GM12878 (cell line): ENCODE results near the gene LVRN. TPM values are rescaled to one million over a fixed set of nuclear protein-coding genes. Genes with fewer than 3 reads are reported as not detected.

ENCODE experiments used
- ATAC-seq: fragments of 200-7000 bp; cut with Tn5 transposase; 3 replicates; pipeline ENCODE4 v1.9.1; 2020; ENCODE audit warnings: mild to moderate bottlenecking, moderate library complexity
- BruUV-seq: library from RNA; stranded (reverse); fragments of 400-500 nt; replicated peaks from 2 replicates; lab custom pipeline; 2021; lab: Mats Ljungman, UMichigan
- CTCF ChIA-PET: fragments of 300-600 bp; sonication (Branson Sonifier 250); formaldehyde crosslinking; extraction: SDS; loops from one replicate; lab custom pipeline; 2021; ENCODE audit warnings: inconsistent platforms; lab: Yijun Ruan, JAX
- POLR2A ChIA-PET: fragments of 350-600 bp; formaldehyde crosslinking; extraction: SDS; loops from one replicate; lab custom pipeline; 2021; ENCODE audit warnings: inconsistent platforms; lab: Charles Lee
- RAD21 ChIA-PET: fragments of 300-600 bp; sonication (Branson Sonifier 250); formaldehyde crosslinking; loops from one replicate; lab custom pipeline; 2023; ENCODE audit warnings: antibody characterized with exemption; ENCODE audit not compliant: unreplicated experiment; lab: Charles Lee
- SMC1A ChIA-PET: fragments of 300-600 bp; sonication (Branson Sonifier 250); formaldehyde crosslinking; loops from one replicate; lab custom pipeline; 2023; ENCODE audit not compliant: unreplicated experiment, uncharacterized antibody; lab: Charles Lee
- DNase-seq: peaks from one replicate; pipeline ENCODE4 v3.0.0-alpha.2; 2011; ENCODE audit warnings: low read depth, low spot score
- FAIRE-seq: peaks from 3 replicates; lab custom pipeline; 2011; peaks lifted over from hg19 to GRCh38; lab: Jason Lieb, UNC
- H2AFZ ChIP-seq: 2 replicates; pipeline ENCODE4 v1.6.0; 2011; ENCODE audit warnings: low read depth, low read length, control low read depth; ENCODE audit not compliant: control insufficient read depth
- H3K27ac ChIP-seq: 2 replicates; pipeline ENCODE4 v1.5.1; 2011; ENCODE audit warnings: control low read depth; ENCODE audit not compliant: control insufficient read depth, insufficient read depth
- H3K27me3 ChIP-seq, 2 experiments: replicated peaks in 1 of 2; 2 replicates each; pipeline versions ENCODE4 v1.6.0 to v1.6.1; 2011; ENCODE audit warnings: low read length in 1 of 2; ENCODE audit not compliant: control insufficient read depth in 2 of 2, insufficient read depth in 2 of 2
- H3K36me3 ChIP-seq, 2 experiments: 2 replicates each; pipeline ENCODE4 v1.5.1; 2011; ENCODE audit warnings: low read length in 1 of 2; ENCODE audit not compliant: control insufficient read depth in 2 of 2, insufficient read depth in 2 of 2
- H3K4me1 ChIP-seq: 2 replicates; pipeline ENCODE4 v1.6.1; 2011; ENCODE audit warnings: mild to moderate bottlenecking, low read length, moderate library complexity, mixed read lengths; ENCODE audit not compliant: control insufficient read depth, insufficient read depth
- H3K4me2 ChIP-seq: 2 replicates; pipeline ENCODE4 v1.6.0; 2011; ENCODE audit warnings: control low read depth; ENCODE audit not compliant: control insufficient read depth, insufficient read depth
- H3K4me3 ChIP-seq: fragments of 200-600 bp; sonication (generic); 2 replicates; pipeline ENCODE4 v1.5.1; 2016
- H3K79me2 ChIP-seq: 2 replicates; pipeline ENCODE4 v1.6.0; 2011; ENCODE audit warnings: low read length; ENCODE audit not compliant: control insufficient read depth, insufficient read depth
- H3K9ac ChIP-seq: 2 replicates; pipeline ENCODE4 v1.8.0; 2011; ENCODE audit warnings: low read length, control low read depth, mixed read lengths; ENCODE audit not compliant: control insufficient read depth, insufficient read depth
- H3K9me3 ChIP-seq: replicated peaks from 3 replicates; pipeline ENCODE4 v1.5.1; 2011; ENCODE audit warnings: mild to moderate bottlenecking, low read length; ENCODE audit not compliant: control insufficient read depth, insufficient read depth
- H4K20me1 ChIP-seq: 2 replicates; pipeline ENCODE4 v1.6.0; 2011; ENCODE audit not compliant: control insufficient read depth, insufficient read depth
- BACH1 ChIP-seq: fragments of 450-650 bp; IDR thresholded peaks from 2 replicates; pipeline ENCODE4 v1.6.1; 2017; ENCODE audit warnings: mild to moderate bottlenecking, borderline replicate concordance
- CHD1 ChIP-seq: IDR thresholded peaks from 2 replicates; pipeline ENCODE4 v1.6.1; 2012; ENCODE audit warnings: low read depth, low read length, improper control_type of control experiment
- EGR1 ChIP-seq, 2 experiments: IDR thresholded peaks; 1 replicate in 1 of 2; 2 replicates in 1 of 2; pipeline ENCODE4 v1.6.1; 2011 to 2012; ENCODE audit warnings: low read depth in 2 of 2, low read length in 2 of 2, borderline replicate concordance in 1 of 2, mild to moderate bottlenecking in 1 of 2, moderate library complexity in 1 of 2
- IRF4 ChIP-seq: IDR thresholded peaks from 2 replicates; pipeline ENCODE4 v1.6.1; 2011; ENCODE audit warnings: low read depth, low read length
- KAT2A ChIP-seq: conservative IDR thresholded peaks from 2 replicates; pipeline ENCODE4 v1.6.1; 2011; ENCODE audit warnings: low read depth, low read length; ENCODE audit not compliant: control insufficient read depth
- MTA3 ChIP-seq: IDR thresholded peaks from 2 replicates; pipeline ENCODE4 v1.6.1; 2012; ENCODE audit warnings: low read length, inconsistent platforms, borderline replicate concordance
- NBN ChIP-seq: fragments of 450-650 bp; IDR thresholded peaks from 2 replicates; pipeline ENCODE4 v1.6.1; 2016
- NR2C2 ChIP-seq: IDR thresholded peaks from 2 replicates; pipeline ENCODE4 v1.6.1; 2011; ENCODE audit warnings: borderline replicate concordance, low read depth; ENCODE audit not compliant: control insufficient read depth, insufficient read length
- POU2F2 ChIP-seq: IDR thresholded peaks from 3 replicates; pipeline ENCODE4 v1.6.1; 2011; ENCODE audit warnings: low read depth, mild to moderate bottlenecking, low read length, borderline replicate concordance
- SUPT20H ChIP-seq: IDR thresholded peaks from 2 replicates; pipeline ENCODE4 v1.6.1; 2011; ENCODE audit warnings: low read depth, mild to moderate bottlenecking, low read length, moderate library complexity, borderline replicate concordance; ENCODE audit not compliant: control insufficient read depth
- TARDBP ChIP-seq: IDR thresholded peaks from 2 replicates; pipeline ENCODE4 v1.6.1; 2016; ENCODE audit warnings: borderline replicate concordance
- ZNF217 ChIP-seq: fragments of 450-650 bp; IDR thresholded peaks from 2 replicates; pipeline ENCODE4 v1.6.1; 2017; ENCODE audit warnings: antibody characterized with exemption, mild to moderate bottlenecking
- WGBS: methylation state at CpG from one replicate; pipeline ENCODE4 v1.1.6; 2016; ENCODE audit warnings: low lambda C conversion rate; ENCODE audit not compliant: insufficient replicate concordance, insufficient coverage; ENCODE audit errors: missing lambda C conversion rate; 5-methylcytosine and 5-hydroxymethylcytosine counted together
- in situ Hi-C: fragments of 300-500 bp; cut with MboI; formaldehyde crosslinking; loops from 9 replicates; pipeline ENCODE4 v1.14.3; 2018; ENCODE audit warnings: mixed read lengths
- intact Hi-C: fragments of 100-400 bp; cut with micrococcal nuclease; formaldehyde crosslinking; loops from one replicate; pipeline ENCODE4 v1.14.2; 2022; ENCODE audit not compliant: unreplicated experiment
- polyA plus RNA-seq, 11 experiments: library from polyadenylated mRNA; depleted of rRNA in 4 of 11; unstranded in 6 of 11; stranded (reverse) in 5 of 11; fragments of >200 nt; fragmentation: Nextera tagmentation in 4 of 11; fragmentation: Illumina TruSeq in 1 of 11; extraction: Ambion mirVana in 4 of 11; extraction: Trizol in 1 of 11; gene quantifications; 1 replicate in 1 of 11; 2 replicates in 10 of 11; pipeline versions ENCODE4 v1.2.1 to v1.2.3, GENCODE V29; 2011 to 2016; ENCODE audit warnings: inconsistent platforms in 2 of 11, missing spikeins in 2 of 11, low read depth in 1 of 11
- total RNA-seq, 4 experiments: library from RNA; depleted of rRNA in 3 of 4; stranded (reverse); fragments of >200 nt in 3 of 4; fragmentation: Illumina TruSeq in 1 of 4; extraction: Trizol in 1 of 4; gene quantifications; 2 replicates each; pipeline versions ENCODE4 v1.2.1 to v1.2.3, GENCODE V29; 2013 to 2021
- TF ChIP-seq, protein P1 (sequence below): fragments of 450-650 bp; IDR thresholded peaks from 2 replicates; pipeline ENCODE4 v1.6.1; 2018; ENCODE audit warnings: mild to moderate bottlenecking, low read depth, moderate library complexity; ENCODE audit not compliant: partially characterized antibody
- TF ChIP-seq, protein P2 (sequence below): IDR thresholded peaks from 2 replicates; pipeline ENCODE4 v1.6.1; 2012; ENCODE audit warnings: low read depth, low read length, improper control_type of control experiment
- TF ChIP-seq, protein P3 (sequence below): fragments of 450-650 bp; IDR thresholded peaks from 2 replicates; pipeline ENCODE4 v1.6.1; 2017; ENCODE audit warnings: antibody characterized with exemption, mild to moderate bottlenecking, moderate library complexity
- TF ChIP-seq, protein P4 (sequence below), 3 experiments: IDR thresholded peaks in 2 of 3; conservative IDR thresholded peaks in 1 of 3; 2 replicates each; pipeline ENCODE4 v1.5.1; 2011; ENCODE audit warnings: low read depth in 3 of 3, low read length in 3 of 3, mild to moderate bottlenecking in 3 of 3, control low read depth in 2 of 3, moderate library complexity in 2 of 3, inconsistent platforms in 1 of 3, mixed read lengths in 1 of 3; ENCODE audit not compliant: control insufficient read depth in 2 of 3, insufficient read depth in 1 of 3; ENCODE audit errors: extremely low read depth in 1 of 3

The LVRN gene
- total and polyA plus RNA-seq, 10 of the 15 experiments (the other 5 are each of a cell fraction or from before 2014, with no cell fraction given) = 0.04 to 0.87 (median 0.11) TPM; not detected in 4

DNA sequence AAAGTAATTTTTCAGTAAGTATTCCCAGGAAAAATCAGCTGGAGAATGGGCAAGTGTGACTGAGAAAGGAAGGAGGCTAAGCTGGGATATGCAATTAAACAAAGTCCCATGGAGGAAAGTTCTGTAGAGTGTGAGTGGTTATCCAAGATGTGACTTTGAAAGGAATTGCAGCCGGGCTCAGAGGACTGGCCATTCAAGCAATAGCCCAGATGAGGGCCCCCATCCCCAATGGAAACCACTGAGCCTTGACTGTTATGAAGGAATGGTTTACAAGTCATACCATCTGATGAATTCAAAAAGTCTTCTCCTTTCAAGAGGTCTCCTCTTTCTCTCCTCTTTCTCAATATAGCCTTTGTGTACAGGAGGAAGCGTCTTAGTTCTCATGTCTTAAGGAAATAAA is 6.5 kb downstream of the LVRN start:
- H3K4me1 ChIP-seq = no peaks in the 10 kb centered on the region
- no peaks in the 10 kb centered on the region; the same call in 1 of the 3 replicates for H3K9me3 ChIP-seq
- FAIRE-seq = no peak
- TF ChIP-seq CHD1 (no peak), SUPT20H (no peak), ZNF217 (no peak), MTA3 (no peak), NR2C2 (no peak), EGR1 (IDR thresholded peaks at IDR 0.05; ENCODE audit: borderline replicate concordance in 1 of 2, low read depth in 2 of 2, low read length in 2 of 2) (no peak), KAT2A (no peak), NBN (no peak), POU2F2 (no peak), IRF4 (no peak), TARDBP (no peak), BACH1 (no peak)
- TF ChIP-seq, protein P1, sequence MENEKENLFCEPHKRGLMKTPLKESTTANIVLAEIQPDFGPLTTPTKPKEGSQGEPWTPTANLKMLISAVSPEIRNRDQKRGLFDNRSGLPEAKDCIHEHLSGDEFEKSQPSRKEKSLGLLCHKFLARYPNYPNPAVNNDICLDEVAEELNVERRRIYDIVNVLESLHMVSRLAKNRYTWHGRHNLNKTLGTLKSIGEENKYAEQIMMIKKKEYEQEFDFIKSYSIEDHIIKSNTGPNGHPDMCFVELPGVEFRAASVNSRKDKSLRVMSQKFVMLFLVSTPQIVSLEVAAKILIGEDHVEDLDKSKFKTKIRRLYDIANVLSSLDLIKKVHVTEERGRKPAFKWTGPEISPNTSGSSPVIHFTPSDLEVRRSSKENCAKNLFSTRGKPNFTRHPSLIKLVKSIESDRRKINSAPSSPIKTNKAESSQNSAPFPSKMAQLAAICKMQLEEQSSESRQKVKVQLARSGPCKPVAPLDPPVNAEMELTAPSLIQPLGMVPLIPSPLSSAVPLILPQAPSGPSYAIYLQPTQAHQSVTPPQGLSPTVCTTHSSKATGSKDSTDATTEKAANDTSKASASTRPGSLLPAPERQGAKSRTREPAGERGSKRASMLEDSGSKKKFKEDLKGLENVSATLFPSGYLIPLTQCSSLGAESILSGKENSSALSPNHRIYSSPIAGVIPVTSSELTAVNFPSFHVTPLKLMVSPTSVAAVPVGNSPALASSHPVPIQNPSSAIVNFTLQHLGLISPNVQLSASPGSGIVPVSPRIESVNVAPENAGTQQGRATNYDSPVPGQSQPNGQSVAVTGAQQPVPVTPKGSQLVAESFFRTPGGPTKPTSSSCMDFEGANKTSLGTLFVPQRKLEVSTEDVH = no peak
- TF ChIP-seq, protein P2, sequence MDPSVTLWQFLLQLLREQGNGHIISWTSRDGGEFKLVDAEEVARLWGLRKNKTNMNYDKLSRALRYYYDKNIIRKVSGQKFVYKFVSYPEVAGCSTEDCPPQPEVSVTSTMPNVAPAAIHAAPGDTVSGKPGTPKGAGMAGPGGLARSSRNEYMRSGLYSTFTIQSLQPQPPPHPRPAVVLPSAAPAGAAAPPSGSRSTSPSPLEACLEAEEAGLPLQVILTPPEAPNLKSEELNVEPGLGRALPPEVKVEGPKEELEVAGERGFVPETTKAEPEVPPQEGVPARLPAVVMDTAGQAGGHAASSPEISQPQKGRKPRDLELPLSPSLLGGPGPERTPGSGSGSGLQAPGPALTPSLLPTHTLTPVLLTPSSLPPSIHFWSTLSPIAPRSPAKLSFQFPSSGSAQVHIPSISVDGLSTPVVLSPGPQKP = no peak
- TF ChIP-seq, protein P3, sequence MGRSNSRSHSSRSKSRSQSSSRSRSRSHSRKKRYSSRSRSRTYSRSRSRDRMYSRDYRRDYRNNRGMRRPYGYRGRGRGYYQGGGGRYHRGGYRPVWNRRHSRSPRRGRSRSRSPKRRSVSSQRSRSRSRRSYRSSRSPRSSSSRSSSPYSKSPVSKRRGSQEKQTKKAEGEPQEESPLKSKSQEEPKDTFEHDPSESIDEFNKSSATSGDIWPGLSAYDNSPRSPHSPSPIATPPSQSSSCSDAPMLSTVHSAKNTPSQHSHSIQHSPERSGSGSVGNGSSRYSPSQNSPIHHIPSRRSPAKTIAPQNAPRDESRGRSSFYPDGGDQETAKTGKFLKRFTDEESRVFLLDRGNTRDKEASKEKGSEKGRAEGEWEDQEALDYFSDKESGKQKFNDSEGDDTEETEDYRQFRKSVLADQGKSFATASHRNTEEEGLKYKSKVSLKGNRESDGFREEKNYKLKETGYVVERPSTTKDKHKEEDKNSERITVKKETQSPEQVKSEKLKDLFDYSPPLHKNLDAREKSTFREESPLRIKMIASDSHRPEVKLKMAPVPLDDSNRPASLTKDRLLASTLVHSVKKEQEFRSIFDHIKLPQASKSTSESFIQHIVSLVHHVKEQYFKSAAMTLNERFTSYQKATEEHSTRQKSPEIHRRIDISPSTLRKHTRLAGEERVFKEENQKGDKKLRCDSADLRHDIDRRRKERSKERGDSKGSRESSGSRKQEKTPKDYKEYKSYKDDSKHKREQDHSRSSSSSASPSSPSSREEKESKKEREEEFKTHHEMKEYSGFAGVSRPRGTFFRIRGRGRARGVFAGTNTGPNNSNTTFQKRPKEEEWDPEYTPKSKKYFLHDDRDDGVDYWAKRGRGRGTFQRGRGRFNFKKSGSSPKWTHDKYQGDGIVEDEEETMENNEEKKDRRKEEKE = no peak
- TF ChIP-seq, protein P4, sequence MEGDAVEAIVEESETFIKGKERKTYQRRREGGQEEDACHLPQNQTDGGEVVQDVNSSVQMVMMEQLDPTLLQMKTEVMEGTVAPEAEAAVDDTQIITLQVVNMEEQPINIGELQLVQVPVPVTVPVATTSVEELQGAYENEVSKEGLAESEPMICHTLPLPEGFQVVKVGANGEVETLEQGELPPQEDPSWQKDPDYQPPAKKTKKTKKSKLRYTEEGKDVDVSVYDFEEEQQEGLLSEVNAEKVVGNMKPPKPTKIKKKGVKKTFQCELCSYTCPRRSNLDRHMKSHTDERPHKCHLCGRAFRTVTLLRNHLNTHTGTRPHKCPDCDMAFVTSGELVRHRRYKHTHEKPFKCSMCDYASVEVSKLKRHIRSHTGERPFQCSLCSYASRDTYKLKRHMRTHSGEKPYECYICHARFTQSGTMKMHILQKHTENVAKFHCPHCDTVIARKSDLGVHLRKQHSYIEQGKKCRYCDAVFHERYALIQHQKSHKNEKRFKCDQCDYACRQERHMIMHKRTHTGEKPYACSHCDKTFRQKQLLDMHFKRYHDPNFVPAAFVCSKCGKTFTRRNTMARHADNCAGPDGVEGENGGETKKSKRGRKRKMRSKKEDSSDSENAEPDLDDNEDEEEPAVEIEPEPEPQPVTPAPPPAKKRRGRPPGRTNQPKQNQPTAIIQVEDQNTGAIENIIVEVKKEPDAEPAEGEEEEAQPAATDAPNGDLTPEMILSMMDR (IDR thresholded peaks at IDR 0.05 in 2 of 3, conservative IDR thresholded peaks at IDR 0.05 in 1 of 3; ENCODE audit: control insufficient read depth in 2 of 3, extremely low read depth in 1 of 3, insufficient read depth in 1 of 3, low read depth in 3 of 3, low read length in 3 of 3) = no peak
- H3K4me2 ChIP-seq = no peak overlapping the region
- ChIA-PET POLR2A (no interaction called here), RAD21 (no interaction called here), CTCF (no interaction called here), SMC1A (no interaction called here)
- BruUV-seq = no TSS peak
- H3K27me3 ChIP-seq = no peaks in the 10 kb centered on the region; a peak in 2 of 4 replicates
- no peak overlapping the region for H3K27ac ChIP-seq
- intact Hi-C loops = no loop called here
- H2AFZ ChIP-seq = no peak overlapping the region
- no peak overlapping the region for H3K9ac ChIP-seq
- no peaks in the 10 kb centered on the region for H3K79me2 ChIP-seq
- H3K4me3 ChIP-seq = no peak overlapping the region
- DNase-seq = no peak
- 74% methylated on average over 2 of the region's 2 CpGs for WGBS
- in situ Hi-C loops = no loop called here
- no peaks in the 10 kb centered on the region for H3K36me3 ChIP-seq
- no peaks in the 10 kb centered on the region for H4K20me1 ChIP-seq
- no peak for ATAC-seq
